ELF-1 (cell line): ENCODE data around the gene RSAD2.
A peak's percentile ranks its signal among the peaks of the same experiment; 100 is the strongest.
"Not testable (repeated sequence)": the region's sequence is repeated elsewhere in the genome, so short reads cannot be mapped to it uniquely, and the experiment has no call there.

Experiments
- DNase-seq: peaks from one replicate; pipeline ENCODE4 v3.0.0-alpha.2; 2016; ENCODE audit warnings: low read depth, low spot score

The RSAD2 gene

DNA sequence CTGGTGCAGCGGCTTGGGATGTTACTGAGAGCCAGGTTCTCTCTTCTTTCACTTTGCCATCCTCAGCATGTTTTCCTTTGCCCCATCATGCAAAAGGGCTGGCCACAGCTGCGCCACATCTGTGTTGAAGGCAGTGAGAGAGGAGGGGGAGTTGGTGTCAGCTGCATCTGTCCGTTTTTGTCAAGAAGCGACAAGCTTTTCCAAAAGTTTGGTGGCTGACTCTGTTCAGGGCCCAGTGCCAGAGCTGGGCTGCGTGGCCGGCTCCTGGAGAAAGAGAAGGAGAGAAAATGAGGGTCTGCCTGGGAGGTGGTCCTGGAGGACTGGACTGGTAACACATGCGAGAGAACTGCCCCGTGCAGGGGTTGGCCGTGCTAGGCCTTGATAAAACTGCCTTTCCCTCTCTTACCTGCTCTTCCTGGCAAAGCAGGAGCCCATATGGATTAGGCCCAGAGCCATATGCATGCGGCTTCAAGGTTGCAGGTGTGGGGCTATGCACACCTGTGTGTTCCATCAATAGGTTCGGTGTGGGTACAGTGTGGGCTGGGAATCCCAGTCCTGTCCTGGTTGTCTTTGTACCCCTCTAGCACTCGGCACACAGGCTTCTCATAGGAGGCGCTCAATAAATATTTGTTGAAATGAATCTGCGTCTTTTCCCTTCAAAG lies 48.6 kb downstream of the RSAD2 start:
- DNase-seq, result no peak

DNA sequence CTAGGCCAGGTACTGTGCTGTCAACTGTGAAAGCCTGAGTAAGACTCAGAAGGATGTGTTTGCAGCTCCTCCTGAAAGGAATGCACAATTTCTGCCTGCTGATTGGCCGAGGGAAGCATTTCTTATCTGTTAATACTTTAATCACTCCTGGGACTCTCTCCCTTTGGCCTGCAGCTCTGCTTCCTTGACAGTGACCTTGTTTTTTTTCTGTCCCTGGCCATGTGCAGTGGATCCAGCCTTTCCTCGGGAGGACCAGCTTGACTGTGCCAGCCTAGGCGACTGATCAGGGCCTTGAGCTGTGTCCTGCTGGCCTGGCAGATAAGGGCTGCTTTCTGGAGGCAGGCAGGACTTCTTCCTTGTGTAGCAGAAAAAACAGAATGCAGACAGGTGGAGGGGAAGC lies 49.6 kb downstream of the RSAD2 start:
- no peak for DNase-seq

DNA sequence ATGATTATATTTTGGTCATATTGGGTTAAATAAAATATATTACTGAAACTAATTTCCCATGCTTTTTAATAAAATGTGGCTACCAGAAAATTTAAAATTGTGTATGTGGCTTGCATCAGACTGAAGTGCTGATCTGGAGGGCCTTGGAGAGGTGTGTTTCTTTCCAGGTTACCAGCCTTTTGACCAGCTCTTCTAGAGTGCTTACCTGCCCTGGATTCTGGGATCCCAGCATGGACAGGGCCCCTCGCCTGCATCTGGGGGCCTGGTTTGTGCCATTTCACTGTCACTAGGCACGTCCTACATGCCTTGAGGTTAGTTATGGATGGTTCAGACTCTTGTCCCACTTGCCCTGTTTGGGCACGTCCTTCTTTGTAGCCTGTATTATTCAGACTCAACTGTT lies 50.2 kb downstream of the RSAD2 start:
- no peak for DNase-seq

DNA sequence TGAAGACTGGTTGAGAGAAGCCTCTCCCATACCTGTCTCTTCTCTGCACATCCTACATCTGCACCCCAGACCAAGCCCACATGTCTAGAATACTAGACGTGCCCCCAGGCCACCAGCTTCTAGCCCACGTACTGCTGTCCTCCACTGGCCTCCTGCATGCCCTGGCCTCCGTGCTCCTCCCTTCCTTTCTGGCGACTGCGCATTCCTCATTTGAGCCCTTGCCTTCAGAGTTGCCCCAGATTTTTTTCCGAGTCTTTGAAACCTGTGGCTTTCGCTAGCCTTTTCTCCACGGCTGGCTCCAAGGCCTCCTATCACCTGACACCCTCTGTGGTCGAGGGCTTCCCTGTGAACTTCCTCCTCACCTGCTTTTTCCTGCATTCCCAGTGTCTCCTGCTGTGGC lies 50.9 kb downstream of the RSAD2 start:
- DNase-seq, result no peak

DNA sequence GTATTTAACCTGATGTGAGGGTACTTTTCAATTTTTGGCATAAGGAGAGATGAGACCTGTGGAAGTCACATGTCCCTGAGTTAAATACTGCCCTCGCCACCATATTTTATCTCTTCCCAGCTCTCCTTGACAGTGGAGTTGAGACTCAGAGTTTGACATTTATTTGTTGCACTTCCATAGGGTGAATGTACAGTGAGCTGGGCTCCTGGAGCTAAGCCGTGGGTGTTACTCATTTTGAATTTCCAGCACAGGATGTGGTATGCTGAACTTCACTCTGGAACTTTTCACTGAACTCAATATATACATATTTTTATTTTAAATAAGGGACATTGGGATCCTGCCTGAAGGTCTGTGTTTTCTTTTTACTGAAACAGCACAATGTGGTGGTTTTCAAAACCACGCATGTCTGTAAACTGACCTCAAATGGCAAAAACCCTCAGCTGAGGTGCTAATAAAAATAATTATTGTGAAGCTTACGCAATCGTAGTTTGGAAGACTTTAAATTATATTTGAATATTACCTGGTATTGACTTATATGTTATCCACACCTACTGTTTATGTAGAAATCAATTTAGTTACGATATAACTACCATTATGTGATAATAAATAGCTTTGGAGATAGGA lies 51.7 kb downstream of the RSAD2 start:
- no peak for DNase-seq

DNA sequence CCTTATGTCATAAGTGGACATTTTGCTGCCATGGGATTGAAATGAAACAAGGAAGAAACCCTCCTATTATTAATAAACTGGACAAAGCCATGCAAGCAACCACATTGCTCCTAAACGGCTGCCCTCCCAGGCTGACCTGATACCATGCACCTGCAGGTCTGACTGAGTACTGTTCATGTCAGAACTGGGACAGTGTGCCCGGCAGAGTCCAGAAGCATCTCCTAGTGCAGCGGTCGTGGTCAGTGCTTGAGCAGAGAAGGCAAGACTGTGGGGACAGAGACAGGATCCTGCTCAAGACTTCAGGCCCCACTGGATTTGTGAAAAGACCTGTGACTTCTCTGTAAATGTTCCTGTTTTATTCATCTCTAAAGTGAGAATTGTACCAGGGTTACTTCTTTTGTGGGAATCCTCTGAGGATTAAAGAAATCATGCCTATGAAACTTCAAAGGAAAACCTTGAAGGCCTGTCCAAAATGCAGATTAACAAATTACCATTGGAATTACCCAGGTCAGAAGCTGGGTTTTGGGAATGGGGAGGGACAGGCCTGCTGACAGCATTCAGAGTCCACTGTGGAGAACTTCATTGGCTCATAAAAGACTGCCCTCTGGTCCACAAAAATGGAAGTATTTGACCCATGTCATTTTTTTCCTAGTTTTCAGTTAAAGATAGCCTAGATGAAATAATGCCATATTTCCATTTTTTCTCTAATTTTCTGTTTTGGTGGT lies 53.5 kb downstream of the RSAD2 start:
- no peak for DNase-seq

DNA sequence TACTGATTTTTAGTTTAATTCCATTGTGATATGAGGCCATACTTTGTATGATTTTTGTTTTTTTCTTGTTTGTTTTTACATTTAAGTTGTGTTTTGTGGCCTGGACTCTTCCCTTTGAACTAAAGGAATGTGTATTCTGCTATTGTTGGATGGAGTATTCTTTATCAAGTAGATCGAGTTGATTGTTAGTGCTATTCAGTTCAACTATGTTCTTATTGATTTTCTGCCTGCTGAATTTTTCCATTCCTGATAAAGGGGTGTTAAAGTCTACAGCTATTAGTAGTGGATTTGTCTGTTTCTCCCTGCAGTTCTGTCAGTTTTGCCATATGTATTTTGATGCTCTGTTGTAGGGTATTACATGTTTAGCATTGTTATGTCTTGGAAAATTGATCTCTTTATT lies 54.2 kb downstream of the RSAD2 start:
- DNase-seq, result no peak

DNA sequence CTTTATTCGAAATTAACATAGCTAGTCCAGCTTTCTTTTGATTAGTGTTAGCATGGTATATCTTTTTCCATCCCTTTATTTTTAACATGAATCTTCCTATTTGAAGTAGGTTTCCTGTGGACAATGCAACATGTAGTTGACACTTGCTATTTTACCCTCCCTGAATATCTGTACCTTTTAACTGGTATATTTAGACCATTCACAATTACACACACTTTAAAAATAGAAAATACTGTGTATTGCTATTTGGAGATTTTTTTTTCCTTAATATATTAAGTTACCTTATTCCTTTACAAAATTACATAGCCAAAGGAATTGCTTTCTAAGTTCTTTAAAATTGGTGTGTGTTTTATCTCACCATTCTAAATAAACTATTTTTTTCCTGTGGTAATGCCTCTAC lies 54.6 kb downstream of the RSAD2 start:
- no peak for DNase-seq

DNA sequence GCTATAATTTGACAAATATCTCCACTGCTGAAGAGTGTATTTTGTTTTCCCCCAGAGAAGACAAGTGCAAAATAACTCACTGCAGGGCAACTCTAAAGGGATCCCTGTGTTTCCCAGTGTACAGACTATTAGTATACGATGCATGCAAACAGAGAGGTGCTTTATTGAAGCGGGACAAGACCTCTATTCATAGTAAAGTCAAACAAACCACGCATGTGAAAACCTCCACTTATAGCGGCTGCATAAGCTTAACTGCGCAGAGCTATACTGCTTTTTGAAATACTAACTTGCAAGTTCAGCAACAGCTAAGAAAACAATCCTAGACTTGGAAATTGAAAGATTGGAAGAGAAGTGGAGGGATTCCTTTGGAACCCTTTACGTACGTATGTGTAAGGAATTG lies 55.3 kb downstream of the RSAD2 start:
- no peak for DNase-seq

DNA sequence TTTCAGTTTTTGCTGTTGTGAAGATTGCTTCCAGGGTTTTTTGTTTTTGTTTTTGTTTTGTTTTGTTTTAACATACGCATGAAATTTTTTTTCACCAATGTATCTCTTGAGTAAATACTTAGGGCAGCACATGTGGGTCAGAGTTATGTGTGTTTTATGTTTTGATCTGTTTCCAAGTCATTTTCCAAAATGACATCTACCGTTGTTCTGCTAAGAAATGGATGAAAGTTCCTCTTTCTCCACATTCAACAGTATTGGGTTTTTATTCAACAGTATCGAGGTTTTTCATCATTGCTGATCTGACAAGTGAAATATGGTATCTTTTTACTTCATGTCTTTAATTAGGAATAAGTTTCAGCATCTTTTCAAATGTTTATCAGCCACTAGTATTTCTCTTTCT lies 56.3 kb downstream of the RSAD2 start:
- no peak for DNase-seq

DNA sequence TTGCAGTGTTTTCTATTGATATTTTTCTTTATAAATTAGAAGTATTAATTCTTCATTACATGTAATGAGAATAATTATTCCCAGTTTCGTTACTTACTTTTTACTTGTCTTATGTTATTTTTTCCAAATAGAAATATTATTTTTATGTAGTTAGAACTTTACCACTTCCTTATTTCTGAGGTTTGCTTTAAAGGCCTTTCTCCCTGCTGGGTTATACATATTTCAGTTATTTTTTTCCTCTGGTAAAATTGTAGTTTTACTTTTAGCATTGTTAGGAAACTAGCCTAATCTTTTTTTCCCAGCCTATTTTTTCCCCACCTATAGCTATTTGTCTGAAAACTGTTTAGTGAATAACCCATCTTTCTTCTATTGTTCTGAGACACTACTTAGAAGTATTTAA lies 56.8 kb downstream of the RSAD2 start:
- no peak for DNase-seq

DNA sequence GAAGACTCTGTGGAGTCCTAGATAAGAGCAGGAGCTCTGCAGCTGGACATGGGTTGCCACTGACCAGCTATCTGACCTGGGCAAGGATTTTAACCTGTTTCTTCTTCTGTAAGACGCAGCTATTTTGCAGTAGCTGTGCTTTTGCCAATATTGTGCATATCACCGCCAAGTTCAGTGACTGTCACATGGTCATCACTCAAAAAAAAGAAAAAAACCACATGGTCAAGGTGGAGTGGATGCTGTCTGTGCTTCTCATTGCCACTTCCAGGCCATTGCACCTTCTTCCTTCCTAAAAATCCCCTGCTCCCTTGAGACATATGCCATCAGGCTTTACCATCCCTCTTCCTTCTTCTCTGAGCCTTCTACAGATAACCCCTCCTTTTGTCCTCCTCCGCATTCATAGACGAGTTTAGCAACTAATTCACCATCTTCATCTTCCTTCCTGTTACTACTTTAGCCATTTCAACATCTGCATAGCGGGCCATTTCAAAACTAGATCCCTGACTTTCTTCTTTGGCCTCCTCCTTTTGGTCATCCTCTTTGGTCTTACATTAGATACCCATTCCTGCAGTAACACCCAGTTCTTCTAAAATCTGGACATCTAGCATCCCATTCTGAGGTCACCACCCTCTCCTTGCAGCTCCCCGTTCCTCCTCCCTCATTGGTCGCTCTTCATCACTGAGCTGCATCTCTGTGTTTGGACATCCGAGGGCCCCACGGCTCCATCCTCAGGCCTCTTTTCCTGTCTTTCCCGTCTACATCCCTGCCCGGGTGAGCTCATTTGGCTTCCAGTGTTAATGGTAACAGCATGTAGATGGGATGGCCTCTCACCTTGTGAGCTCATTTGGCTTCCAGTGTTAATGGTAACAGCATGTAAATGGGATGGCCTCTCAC lies 57.4 kb downstream of the RSAD2 start:
- no peak for DNase-seq

DNA sequence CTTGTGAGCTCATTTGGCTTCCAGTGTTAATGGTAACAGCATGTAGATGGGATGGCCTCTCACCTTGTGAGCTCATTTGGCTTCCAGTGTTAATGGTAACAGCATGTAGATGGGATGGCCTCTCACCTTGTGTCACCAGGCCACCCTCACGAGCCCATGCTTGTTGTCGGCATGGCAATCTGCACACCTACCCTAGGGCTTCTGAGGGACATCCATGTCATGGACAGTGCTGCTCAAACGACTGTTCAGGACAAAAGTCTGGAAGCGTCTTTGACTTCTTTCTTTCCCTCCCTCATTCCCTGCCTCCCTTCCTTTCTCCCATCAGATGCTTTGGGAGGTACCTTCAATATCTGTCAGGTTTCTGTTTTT lies 58.1 kb downstream of the RSAD2 start:
- DNase-seq, result not testable (repeated sequence)

DNA sequence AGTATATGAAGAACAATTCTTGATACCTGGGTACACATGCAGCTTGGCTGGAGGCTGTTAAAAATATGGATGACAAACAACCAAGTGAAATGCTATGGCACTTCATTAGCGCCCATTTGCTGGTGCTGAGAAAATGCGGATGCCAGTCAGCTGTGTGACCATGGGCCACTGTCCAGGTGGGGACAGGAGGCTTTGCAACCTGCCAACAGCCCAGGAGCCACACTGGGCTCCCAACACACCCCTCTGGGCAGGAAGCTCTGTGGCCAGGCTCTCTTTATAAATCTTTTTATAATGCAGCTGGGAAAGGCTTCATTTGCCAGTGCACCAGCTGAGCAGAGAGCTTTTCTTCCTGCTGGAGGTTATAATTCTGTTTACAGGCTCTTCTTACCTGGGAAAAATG lies 59.6 kb downstream of the RSAD2 start:
- DNase-seq, result no peak

DNA sequence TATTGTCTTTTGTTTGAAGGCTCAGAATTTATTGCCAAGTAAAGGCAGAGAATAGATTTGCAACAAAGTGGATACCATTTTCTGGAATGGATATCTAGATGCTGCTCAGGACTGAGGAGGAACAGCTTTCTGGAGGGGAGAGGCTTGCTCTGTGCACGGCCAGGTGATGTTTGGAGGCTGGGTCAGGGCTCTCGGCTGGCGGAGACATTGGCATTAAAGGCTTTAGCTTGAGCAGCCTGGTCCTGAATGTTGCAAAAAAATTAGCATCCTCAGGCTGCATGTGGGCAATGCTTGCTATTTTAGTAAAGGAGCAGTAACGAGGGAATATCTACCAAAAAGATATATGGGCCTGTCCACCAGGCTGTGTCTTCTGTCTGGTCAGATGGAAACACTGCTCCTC lies 60.0 kb downstream of the RSAD2 start:
- DNase-seq, result no peak

DNA sequence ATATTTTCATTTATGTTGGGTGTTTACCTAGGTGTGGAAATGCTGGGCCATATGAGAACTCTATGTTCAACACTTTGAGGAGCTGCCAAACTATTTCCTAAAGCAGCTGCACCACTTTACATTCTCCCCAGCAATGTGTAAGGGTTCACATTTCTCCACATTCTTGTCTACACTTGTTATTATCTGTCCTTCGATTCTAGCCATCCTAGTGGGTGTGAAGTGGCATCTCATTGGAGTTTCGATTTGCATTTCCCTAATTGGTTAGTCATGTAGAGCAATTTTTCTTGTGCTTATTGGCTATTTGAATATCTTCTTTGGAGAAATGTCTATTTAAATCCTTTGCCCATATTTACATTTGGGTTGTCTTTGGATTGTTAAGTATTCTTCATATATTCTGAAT lies 61.5 kb downstream of the RSAD2 start:
- no peak for DNase-seq

DNA sequence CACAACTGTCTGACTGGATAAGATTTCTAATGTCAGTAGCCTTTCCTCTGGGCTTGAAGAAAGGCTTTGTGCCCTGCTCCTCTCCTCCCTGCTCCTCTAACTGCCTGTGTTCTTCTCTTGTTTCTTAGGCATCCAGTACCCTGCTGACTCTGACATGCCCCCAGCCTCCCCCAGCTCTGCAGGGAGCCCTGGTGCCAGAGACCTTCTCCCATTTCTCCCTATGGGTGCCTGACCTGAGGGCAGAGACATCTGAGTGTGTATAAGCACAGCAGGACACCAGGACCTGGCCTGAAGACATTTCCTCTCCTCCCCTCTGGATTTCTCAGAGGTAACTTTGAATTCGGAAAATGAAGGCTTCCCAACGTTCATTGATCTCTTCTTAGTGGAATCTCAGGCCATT lies 63.2 kb downstream of the RSAD2 start:
- peak; percentile 58 for DNase-seq

DNA sequence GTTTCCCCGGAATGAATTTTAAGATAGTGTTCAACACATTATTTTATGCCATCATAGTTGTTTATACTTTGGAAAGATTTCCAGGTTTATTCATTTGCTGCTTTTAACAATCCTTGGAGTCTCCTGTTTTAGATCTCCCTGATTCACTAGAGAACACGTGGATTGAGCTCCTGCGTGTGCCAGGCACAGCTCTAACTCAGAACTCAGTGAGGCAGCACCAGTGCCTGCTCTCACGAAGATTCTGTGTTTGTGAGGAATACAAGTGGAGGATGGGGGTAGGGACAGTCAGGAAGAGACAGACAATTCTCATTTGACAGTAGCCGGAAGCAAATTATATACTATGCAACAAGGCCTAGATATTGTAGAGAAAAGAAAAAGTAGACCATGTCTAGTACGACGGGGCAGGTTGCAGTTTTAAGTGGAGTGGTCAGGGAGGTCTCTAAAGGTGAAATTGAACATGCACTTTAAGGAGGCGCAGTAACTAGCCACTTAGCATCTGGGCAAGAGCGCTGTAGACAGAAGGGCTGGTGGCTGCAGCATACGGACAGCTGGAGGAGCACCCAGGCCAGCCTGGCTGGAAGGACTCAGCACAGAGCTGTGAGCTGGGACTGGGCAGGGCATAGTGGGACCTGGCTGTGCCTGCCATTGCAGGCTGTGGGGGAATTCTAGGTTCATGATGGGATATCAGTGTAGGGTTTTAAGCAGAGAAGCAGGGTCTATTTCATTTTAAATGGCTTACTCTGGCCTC lies 63.9 kb downstream of the RSAD2 start:
- no peak for DNase-seq

DNA sequence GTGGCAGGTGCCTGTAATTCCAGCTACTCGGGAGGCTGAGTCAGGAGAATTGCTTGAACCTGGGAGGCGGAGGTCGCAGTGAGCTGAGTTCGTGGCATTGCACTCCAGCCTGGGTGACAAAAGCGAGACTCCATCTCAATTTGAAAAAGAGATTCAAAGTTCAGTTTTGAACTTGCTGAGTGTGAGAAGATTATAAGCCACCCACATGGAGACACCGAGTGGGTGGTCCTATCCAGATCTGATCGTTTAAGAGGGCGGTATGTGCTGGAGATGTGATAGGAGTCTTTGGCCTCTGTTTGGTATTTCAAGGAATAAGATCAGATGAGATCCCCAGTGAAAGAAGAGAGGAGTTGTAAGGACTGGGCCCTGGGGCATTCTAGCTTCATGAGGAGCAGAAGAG lies 65.3 kb downstream of the RSAD2 start:
- DNase-seq, result no peak

DNA sequence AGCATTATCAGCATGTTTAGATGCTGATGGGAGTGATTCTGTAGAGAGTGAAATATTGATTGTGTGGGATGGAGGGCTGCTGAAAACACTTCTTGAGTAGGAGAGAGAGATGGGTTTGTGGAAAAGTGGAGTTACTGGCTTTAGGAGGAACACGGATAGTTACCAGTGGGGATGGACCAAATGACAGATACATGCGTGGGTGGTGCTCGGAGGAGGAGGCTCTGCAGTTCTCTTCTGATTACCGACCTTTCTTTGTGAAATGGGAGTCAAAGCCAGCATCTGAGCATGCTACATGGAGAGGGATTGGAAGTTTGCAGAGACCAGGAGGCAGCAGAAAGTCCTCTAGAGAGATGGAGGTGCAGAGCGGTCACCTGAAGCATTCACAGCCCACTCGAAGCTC lies 65.9 kb downstream of the RSAD2 start:
- DNase-seq, result no peak

DNA sequence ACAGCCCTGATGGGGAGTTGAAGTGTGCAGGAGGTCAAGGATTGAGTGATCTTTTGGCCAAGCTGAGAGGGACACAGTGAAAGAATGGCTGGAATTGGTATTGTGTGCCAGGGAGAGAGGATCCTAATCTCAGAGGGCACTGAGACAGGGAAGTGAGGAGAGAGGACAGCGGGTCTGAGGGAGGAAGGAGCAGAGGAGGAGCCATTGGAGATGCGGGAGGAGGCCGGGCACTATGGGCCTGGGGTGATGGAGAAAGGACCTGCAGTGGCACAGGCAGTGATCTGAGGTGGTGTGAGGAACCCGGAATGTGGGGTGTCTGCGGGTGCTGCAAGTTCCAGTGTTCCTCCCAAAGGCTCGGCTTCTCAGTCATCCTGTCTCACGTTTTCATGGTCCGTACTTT lies 66.4 kb downstream of the RSAD2 start:
- DNase-seq, result no peak

DNA sequence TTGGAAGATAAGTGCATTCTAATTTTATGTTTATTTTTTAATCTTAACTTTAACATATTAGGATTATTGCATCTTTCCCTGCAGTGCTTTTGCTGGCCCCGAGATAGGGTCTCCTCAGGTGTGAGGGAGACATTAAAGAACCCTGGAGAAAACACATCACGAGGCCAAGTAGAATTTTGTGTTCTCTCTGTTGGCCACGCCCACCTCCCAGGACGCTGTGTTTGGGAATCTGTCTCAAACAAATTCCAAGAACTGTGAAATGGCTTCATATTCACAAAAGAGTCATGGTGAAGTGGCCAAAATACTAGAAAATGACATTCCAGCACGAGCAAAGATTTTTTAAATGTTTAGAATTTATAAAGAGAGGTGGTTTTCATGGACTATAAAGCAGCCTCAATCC lies 67.0 kb downstream of the RSAD2 start:
- no peak for DNase-seq
